Sigmoid colon (tissue), 3 donors: ENCODE measurements around the gene PLEKHA8.

Source experiments
- CTCF ChIP-seq, 4 experiments: fragments of 450-650 bp in 3 of 4; fragments of 200-600 bp in 1 of 4; IDR thresholded peaks; one replicate each; pipeline ENCODE4 v1.5.1; 2016 to 2019; ENCODE audit warnings: antibody characterized with exemption in 4 of 4, mild to moderate bottlenecking in 3 of 4, moderate library complexity in 2 of 4
- POLR2A ChIP-seq, 2 donors: fragments of 450-650 bp; IDR thresholded peaks; one replicate each; pipeline ENCODE4 v1.6.1; 2016; ENCODE audit warnings: antibody characterized with exemption in 2 of 2, mild to moderate bottlenecking in 2 of 2, moderate library complexity in 2 of 2

DNA sequence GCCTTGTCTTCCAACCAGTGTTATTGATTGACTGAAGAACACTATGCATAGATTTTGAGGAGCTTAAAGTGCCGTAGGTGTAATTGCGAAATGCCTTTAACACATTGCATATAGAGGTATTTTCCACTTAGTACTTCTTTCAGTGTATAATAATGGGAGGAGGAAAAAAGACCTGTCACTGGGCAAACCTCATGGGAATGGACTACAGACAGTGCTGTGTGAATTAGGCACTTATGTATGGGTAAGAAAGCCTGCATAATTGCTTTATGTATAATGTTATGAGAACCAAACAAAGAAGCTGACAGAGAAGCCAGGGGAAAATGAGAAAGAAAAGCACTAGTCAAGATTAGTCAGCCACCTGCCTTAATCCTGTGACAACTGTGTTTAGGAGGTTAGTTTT, 26.2 kb upstream of the PLEKHA8 start:
- TF ChIP-seq CTCF (IDR thresholded peaks at IDR 0.05) (no peak), POLR2A (IDR thresholded peaks at IDR 0.05) (no peak)
